NOMO-1 treated with dmso at 0.1 percent for 144 hours (cell line): ENCODE measurements around the gene PIAS1.
"Not testable (repeated sequence)": the region's sequence is repeated elsewhere in the genome, so short reads cannot be mapped to it uniquely, and the experiment has no call there.

Experiments used
- DNase-seq: peaks from one replicate; lab custom pipeline; 2025; ENCODE audit not compliant: unreplicated experiment; lab: John Stamatoyannopoulos, UW

Gene PIAS1

DNA sequence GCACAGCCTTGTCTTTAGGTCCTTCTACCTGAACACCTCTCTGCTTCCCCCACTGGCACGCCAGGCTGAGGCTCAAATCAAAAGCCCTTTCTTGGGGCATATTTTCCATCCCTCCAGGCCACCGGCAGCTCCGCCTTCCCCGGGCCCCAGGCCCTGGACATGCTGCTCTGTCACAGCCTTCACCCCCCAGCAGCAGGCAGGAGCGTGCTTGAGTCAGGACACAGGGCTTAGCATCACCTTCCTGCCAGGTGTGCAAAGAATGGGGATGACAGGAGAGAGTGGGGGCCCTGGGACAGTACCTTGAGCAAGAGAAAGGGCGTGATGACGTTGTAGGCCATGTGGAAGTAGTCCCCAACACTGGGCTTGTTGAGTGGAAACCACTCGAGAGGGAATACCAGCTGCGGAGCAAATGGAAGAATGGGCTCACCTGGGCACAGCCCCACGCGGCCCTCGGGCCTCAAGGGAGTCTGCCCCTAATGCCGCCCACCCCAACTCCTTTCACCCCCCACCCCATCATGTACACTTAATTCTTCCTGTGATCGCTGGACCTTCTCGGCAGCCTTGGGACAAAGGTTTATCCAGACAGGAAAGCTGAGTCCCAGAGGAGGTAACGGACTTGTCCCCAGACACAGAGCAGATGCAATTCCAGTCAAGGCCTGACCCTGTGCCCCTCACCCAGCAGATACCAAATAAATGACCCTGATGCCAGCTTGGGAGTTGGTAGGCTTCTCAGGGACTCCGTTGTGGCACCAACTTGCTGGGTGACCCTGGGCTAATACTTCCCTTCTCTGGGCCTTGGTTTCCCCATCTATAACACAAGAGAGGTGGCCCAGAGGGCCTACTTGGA is 160.1 kb downstream of the PIAS1 start:
- DNase-seq, result no peak

DNA sequence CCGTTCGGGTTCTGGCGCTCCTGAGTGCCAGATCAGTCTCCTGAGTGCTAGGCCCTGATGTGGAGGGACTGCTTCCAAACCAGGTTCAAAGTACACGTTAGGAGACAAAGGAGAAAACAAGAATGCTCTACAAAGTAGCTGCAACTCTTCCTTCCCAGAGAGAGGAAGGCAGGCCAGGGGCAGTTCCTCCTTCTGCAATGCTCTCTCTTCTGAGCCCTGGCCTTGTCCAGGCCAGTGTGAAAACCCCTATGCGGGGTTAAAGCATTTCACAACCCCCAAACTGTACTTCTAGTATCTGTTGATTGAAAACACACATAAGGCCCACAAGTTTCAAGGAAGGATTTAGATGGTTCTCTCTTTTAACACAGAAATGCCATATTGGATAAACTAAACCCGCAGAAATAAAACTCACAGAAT is 160.7 kb downstream of the PIAS1 start:
- no peak for DNase-seq

DNA sequence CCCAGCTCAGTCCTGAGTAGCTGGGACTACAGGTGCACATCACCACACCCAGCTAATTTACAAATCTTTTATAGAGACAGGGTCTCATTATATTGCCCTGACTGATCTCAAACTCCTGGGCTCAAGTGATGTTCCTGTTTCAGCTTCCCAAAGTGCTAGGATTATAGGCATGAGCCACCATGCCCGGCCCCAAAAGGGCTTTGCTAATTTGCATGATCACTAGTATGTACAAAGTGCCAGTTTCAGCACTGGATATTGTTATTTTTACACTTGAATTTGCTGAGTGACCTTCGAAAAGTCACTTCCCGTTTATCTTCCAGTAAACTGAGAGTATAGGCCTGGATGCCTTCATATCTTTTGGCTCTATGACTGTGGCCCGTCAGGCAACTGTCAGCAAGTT is 163.2 kb downstream of the PIAS1 start:
- no peak for DNase-seq

DNA sequence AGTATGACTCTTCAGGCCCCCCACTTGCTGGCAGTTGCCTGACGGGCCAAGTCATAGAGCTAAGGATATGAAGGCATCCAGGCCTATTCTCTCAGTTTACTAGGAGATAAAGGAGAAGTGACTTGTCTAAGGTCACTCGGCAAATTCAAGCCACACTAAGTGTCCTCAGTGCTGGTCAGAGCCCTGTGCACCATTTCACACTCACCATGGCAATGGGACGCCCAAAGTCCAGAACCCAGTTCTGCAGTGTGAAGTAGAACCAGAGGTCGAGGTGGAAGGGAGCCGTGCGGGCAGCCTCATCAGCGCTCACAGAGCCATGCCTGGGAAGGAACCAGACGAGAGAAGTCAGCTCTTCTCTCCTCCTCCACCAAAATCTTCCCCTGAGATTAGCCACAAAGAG is 164.2 kb downstream of the PIAS1 start:
- no peak for DNase-seq

DNA sequence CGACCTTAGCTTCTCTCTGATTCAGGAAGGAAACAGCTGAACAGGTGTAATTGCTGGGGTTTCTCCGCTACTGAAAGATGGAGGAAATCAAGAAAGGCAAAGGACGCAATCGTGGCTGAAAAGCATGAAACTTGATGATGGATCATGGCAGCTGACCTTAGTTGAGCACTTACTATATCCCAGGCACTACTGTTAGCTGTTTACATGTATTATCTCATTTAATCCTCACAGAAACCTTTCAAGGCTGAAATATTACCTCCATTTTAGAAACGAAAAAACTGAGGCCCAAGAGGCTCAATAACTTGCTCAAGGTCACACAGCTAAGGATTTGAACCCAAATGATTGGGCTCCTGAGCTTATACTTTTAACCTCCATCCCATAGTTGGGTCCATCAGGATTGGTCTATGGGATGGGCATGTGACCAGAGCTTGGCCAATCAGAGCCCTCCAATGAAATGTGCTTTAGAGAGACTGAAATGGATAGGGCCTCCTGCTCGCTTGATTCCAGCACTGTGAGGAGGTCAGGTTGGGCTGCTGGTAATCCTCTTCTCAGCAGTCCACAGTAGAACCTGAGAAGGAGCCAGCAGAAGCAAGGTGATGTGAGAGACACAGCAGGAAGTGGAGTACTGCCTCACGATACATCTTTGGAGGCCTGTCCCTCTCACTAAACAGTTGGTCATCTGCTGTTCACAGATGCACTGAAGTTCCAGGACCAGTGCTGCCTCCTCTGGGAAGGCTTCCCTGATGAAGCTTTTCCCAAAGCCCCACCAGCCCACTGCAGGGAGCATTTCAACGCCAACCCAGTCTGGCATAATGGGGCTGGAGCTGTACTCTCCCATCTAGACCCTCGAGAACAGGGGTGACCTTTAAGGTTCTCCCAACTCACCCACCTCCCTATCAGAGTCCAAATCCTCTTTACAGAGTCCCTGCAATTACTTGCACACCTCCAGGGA is 165.0 kb downstream of the PIAS1 start:
- no peak for DNase-seq

DNA sequence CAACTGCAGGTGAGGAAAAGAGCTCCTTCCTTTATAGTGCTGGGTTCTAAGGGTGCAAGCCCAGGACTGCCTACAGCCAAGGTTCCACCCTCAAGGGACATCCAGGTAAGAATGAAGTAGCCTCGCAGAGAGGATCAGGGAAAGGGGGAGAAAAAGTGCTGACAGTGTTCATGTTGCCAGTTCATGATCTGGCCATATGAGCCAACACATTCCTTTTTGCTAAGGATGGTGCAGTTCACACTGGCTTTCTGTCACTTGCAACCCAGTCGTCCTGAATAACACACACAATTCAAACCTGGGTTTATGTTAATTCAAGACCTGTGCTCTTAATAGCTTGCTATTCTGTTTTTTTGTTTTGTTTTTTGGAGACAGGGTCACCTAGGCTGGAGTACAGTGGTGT is 166.4 kb downstream of the PIAS1 start:
- DNase-seq, result no peak

DNA sequence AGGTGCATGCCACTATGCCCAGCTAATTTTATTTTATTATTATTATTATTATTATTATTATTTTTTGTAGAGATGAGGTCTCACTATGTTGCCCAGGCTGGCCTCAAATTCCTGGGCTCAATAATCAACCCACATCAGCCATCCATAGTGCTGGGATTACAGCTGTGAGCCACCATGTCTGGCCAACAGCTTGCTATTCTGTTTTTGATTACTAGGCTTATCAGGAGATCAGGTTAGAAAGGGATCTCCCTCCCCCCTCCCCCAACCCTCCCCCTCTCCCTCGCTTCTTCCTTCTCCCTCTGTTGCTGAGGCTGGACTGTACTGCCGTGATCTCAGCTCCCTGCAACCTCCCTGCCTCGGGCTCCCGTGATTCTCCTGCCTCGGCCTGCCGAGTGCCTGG is 166.9 kb downstream of the PIAS1 start:
- DNase-seq, result no peak

DNA sequence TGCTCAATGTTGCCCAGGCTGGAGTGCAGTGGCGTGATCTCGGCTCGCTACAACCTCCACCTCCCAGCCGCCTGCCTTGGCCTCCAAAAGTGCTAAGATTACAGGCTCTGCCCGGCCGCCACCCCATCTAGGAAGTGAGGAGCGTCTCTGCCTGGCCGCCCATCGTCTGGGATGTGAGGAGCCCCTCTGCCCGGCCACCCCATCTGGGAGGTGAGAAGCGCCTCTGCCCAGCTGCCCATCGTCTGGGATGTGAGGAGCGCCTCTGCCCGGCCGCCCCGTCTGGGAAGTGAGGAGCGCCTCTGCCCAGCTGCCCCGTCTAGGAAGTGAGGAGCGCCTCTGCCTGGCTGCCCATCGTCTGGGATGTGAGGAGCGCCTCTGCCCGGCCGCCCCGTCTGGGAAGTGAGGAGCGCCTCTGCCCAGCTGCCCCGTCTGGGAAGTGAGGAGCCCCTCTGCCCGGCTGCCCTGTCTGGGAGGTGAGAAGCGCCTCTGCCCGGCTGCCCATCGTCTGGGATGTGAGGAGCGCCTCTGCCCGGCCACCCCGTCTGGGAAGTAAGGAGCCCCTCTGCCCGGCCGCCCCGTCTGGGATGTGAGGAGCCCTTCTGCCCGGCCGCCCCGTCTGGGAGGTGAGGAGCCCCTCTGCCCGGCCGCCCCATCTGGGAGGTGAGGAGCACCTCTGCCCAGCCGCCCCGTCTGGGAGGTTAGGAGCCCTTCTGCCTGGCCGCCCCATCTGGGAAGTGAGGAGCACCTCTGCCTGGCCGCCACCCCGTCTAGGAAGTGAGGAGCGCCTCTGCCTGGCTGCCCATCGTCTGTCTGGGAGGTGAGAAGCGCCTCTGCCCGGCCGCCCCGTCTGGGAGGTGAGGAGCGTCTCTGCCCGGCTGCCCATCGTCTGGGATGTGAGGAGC is 167.7 kb downstream of the PIAS1 start:
- DNase-seq, result not testable (repeated sequence)

DNA sequence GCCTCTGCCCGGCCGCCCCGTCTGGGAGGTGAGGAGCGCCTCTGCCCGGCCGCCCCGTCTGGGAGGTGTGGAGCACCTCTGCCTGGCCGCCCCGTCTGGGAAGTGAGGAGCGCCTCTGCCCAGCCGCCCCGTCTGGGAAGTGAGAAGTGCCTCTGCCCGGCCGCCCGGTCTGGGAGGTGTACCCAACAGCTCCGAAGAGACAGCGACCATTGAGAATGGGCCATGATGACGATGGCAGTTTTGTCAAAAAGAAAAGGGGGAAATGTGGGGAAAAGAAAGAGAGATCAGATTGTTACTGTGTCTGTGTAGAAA is 168.3 kb downstream of the PIAS1 start:
- DNase-seq, result not testable (repeated sequence)

DNA sequence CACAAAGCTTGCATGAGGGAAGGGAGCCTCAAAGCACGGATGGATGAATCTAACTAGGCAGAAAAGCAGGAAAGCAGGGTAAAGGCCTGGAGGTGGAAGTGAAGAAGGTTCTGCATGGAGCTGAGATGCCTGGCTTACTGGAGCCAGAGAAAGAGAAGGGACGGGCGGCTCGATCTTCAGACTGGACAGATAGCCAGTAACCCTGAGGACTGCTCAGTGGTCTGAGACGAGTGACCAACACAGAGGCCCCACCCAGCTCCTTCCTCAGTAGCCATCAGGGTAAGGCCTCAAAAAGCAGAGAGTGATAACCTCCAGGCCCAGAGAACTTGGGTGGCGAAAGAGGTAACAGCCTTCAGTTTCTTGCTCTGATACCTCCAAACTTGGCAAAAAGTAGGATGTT is 169.1 kb downstream of the PIAS1 start:
- no peak for DNase-seq

DNA sequence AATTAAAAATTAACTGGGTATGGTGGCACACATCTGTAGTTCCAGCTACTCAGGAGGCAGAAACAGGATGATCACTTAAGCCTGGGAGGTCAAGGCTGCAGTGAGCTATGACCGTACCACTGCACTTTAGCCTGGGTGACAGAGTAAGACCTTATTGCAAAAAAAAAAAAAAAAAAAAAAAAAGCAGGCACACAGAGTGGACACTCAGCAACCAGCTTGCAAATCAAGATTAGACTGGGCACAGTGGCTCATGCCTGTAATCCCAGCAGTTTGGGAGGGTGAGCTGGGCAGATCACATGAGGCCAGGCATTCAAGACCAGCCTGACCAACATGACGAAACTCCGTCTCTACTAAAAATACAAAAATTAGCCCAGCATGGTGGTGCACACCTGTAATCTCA is 170.0 kb downstream of the PIAS1 start:
- DNase-seq, result no peak

DNA sequence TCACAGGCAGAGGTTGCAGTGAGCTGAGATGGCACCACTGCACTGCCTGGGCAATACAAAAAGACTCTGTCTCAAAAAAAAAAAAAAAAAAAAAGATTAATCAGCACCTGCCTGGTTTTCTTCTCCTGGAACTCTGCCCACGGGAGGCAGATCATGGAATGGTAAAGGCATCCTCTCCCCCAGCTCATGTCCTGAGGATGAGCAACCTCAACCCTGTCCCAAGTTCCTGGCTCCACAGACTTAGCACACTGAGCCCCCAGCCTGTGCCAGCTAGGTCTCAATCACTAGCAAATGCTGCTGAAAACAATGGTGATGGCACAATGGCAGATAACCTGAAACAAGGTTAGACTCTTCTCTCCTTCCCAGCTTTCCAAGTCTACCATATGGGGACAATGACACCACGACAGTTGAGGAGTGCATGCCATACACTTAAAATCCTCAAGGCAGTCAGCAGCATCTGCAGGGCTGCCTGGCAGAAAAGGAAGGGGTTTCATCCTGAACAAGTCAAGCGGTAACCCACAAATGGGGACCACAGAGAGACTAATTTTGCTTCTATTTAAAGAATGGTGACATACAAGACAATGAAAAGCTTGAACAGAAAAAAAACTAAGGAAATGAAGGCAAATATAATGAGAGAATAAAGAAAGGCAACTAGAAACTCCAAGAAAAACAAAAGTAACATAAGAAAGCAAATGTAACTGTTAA is 170.6 kb downstream of the PIAS1 start:
- DNase-seq, result peak; percentile 26

DNA sequence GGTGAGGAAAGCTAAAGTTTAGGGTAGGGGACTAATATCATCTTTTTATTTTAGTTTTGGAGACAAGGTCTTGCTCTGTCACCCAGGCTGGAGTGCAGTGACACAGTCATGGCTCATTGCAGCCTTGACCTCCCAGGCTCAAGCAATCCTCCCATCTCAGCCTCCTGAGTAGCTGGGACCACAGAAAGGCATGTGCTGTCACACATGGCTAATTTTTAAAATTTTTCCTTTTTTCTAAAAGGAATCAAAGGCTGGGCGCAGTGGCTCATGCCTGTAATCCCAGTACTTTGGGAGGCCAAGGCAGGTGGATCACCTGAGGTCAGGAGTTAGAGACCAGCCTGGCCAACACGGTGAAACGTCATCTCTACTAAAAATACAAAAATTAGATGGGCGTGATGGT is 171.3 kb downstream of the PIAS1 start:
- not testable (repeated sequence) for DNase-seq

DNA sequence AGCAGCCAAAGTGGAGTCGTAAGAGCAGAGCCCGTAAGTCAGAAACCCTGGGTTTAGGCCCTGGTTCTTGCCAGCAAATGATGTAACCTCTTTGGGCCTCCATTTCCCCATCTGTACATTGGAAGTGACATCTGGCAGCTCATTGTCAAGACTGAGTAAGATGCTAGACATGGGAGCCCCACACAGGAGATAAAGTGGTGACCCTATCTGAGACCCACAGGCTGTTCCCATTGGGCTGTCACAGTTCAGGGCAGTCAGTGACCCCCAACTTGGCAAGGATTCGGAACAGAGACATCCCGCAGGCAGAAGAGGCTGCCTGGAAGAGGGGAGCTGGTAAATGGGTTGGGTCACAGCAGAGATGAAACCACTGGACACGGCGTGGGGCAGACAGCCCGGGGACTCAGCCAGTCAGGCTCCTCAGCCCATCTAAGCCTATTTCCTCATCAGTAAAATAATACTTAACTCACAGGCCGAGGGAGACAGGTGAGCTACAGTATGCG is 173.6 kb downstream of the PIAS1 start:
- DNase-seq, result no peak

DNA sequence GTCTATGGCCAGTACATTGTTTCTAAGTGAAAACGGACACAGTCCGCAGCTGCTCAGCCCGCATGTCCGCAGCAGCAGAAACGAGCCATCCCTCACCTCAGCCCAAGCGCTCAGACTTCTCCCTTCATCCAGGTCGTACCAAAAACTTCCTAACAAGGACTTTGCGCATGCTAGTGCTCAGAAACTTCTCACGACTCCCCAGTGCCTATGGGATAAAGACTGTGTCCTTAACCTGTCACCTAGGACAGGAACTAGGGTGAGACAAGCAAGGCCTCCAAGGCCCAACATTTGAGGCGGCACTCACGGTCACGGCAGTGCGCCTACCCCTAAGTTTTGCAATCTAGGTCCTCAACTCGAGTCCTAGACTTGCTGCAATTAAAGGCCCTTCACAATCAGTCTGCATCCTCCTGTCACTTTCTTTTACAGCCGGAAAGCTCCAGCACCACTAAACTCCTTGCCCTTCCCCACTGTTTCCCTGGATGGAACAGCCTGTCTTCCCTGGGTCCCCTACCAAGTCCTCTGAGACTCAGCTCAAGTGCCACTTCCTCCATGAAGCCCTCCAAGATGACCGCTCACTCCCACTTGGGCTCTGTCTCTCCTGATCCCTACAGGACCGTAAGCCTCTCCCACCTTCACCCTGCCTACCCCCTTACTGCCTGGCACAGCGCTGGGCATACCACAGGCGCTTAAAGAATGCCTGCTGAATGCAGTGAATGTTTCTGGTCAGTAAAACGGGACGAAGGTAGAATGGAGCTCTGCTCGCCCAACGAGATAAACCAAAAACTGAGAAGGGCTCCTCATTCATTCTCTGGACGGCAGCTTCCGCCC is 174.2 kb downstream of the PIAS1 start:
- DNase-seq, result peak; percentile 54

DNA sequence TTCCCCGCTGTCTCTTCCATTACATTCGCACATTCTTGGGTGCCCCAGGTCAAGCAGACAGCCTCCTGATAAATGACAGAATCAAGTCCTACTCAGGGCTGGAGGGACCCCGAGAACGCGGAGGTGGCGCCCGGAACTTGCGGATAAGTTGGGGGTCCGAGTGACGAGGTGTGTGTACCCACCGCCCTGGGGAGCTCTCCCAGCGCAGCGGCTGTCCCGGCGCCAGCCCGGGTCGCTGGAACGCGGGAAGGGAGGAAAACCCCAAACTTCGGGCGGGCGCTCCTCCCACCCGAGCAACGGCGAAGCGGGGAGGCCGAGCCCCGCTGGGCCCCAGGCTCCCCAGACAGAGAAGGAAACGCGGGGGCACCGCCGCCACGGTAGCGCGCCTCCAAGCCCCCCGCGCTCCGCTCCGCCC is 174.9 kb downstream of the PIAS1 start:
- no peak for DNase-seq

DNA sequence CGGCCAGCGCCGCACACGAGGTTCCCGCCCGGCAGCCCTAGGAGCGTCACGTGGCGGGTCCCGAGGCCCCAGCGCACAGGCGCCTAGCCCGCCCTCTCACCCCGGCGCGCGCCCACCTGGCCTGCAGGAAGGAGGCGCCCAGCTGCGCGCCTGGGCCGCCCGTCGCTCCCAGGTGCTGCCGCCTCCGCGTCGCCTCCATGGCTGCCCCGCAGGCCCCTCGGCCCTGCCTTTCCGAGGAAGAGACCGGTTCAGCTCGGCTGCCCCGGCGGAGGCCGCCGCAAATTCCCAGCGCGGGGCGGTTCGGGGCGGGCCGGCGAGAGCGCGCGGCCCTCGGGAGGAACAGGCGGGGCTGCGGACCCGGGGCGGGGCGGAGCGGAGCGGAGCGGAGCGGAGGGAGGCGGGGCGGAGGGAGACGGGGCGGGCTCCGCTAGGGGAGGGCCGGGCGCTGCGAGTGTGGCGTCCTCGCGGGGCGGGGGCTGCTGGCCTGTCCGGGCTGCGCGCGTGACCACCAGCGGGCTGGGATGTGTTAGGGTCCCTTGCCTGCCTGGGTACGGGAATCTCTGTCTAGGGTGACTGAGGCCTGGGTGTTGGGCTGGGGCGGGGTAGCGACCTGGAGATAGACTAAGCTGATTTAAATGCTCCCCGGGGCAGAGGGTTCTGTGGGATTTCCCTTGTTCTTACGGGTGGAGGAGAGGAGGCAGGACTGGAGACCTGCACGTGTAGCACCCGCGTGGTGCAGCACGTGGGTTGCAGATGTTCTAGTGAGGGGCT is 175.5 kb downstream of the PIAS1 start, which contains the start of gene CLN6:
CLN6 (minus strand) TSS at position 343 of the 771 bp plus-strand sequence; CDS start at position 199, 144 bp downstream.
- DNase-seq, result peak; percentile 77
